Colonic mucosa (tissue), 4 donors: ENCODE data around the gene RASSF7. TPM values are rescaled to one million over a fixed set of nuclear protein-coding genes. Genes with fewer than 3 reads are reported as not detected.
"Not testable (repeated sequence)": the region's sequence is repeated elsewhere in the genome, so short reads cannot be mapped to it uniquely, and the experiment has no call there.

Source experiments
- DNase-seq: peaks from one replicate; pipeline ENCODE4 v3.0.0-alpha.2; 2020
- H3K27ac ChIP-seq: fragments of 200-600 bp; one replicate; pipeline ENCODE4 v1.8.0; 2021
- H3K27me3 ChIP-seq: fragments of 200-600 bp; one replicate; pipeline ENCODE4 v1.8.0; 2021
- H3K36me3 ChIP-seq: fragments of 200-600 bp; one replicate; pipeline ENCODE4 v1.8.0; 2021
- H3K4me1 ChIP-seq: fragments of 200-600 bp; one replicate; pipeline ENCODE4 v1.8.0; 2021; ENCODE audit warnings: mild to moderate bottlenecking
- H3K4me3 ChIP-seq: fragments of 200-600 bp; one replicate; pipeline ENCODE4 v1.8.0; 2021
- H3K9ac ChIP-seq, 2 donors: one replicate each; pipeline ENCODE4 v1.7.0; 2013; ENCODE audit warnings: control low read depth in 2 of 2, low read depth in 2 of 2, low read length in 2 of 2
- H3K9me3 ChIP-seq: fragments of 200-600 bp; one replicate; pipeline ENCODE4 v1.8.0; 2021
- intact Hi-C: fragments of 100-400 bp; cut with DNase I; formaldehyde crosslinking; loops from one replicate; pipeline ENCODE4 v1.14.1; 2022
- total RNA-seq, 2 donors: library from RNA; stranded (reverse); fragmentation: NEBNext Ultra II Directional in 1 of 2; extraction: Animal tissue kit (Norgen Biotek cat#: 25700) in 1 of 2; gene quantifications; one replicate each; pipeline ENCODE4 v1.2.1, GENCODE V29; 2021
- TF ChIP-seq, protein P1 (sequence below): fragments of 200-600 bp; IDR thresholded peaks from one replicate; pipeline ENCODE4 v1.8.0; 2022; ENCODE audit warnings: antibody characterized with exemption, mild to moderate bottlenecking
- donor health status: healthy.
- donor health status: DM: no; HTN: no; CAD: no.
- donor health status: DM: no; HTN: no; CAD: no.

Gene RASSF7
- total RNA-seq, 2 donors from 2014 or later = 108 to 139 TPM

DNA sequence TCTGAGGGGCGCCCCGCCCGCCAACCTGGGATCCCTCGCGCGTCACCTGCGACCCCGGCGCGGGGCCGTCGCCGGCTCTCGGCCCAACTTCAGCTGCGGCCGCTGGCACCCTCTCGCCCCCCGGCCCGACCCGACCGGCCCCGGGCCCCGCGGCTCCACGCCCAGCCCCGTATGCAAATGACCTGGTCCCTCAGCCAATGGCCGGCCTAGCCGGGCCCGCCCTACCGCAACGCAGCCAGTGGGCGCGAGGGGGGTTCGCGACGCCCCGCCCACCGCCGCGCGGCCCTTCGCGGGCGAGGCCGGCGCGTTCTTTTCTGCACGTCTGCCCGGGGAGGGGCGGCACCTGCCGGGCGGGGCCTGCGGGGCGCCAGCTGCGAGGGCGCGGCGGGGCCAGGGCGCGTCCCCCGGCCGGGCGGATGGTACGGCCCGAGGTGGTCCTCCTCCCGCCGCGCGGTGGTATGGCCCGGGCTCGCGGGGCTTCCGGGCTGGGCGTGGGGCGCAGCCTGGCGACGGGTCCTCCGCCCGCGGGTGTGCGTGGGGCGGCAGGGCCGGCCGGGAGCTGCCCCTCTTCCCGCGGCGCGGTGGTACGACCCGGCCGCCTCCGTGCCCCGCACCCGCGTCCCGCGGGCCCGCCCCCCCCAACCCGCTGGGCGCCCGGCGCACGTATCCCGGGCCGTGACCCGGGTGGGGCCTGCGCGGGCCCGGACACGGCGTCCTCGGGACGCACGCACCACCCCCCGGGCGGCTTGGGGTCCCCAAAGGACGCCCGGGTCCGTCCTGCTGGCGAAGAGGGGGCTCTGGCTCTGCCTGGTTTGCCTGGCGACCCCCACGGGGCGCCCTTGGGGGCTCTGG lies 7.8 kb downstream of the RASSF7 start:
- Histone ChIP-seq H3K9me3 (no peaks in the 10 kb centered on the region), H3K36me3 (no peaks in the 10 kb centered on the region), H3K27me3 (no peaks in the 10 kb centered on the region), H3K27ac (peak overlapping the region; percentile 86), H3K9ac (peak overlapping the region; percentile 81 to 94), H3K4me3 (peak overlapping the region; percentile 63), H3K4me1 (no peaks in the 10 kb centered on the region)
- intact Hi-C loops = no loop called here
- TF ChIP-seq, protein P1, sequence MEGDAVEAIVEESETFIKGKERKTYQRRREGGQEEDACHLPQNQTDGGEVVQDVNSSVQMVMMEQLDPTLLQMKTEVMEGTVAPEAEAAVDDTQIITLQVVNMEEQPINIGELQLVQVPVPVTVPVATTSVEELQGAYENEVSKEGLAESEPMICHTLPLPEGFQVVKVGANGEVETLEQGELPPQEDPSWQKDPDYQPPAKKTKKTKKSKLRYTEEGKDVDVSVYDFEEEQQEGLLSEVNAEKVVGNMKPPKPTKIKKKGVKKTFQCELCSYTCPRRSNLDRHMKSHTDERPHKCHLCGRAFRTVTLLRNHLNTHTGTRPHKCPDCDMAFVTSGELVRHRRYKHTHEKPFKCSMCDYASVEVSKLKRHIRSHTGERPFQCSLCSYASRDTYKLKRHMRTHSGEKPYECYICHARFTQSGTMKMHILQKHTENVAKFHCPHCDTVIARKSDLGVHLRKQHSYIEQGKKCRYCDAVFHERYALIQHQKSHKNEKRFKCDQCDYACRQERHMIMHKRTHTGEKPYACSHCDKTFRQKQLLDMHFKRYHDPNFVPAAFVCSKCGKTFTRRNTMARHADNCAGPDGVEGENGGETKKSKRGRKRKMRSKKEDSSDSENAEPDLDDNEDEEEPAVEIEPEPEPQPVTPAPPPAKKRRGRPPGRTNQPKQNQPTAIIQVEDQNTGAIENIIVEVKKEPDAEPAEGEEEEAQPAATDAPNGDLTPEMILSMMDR = no peak
- DNase-seq = peak; percentile 94

- TF ChIP-seq, protein P1 = no peak
- peak overlapping the region; percentile 63 for H3K4me3 ChIP-seq
- H3K9ac ChIP-seq = peak overlapping the region; percentile 81 to 94
- no peaks in the 10 kb centered on the region for H3K27me3 ChIP-seq
- H3K27ac ChIP-seq = peak overlapping the region; percentile 75
- H3K36me3 ChIP-seq = no peaks in the 10 kb centered on the region
- no peaks in the 10 kb centered on the region for H3K4me1 ChIP-seq
- intact Hi-C loops = no loop called here
- no peaks in the 10 kb centered on the region for H3K9me3 ChIP-seq
- no peak for DNase-seq
Measured at GRCh38 chr11:569158-569885, 8.6 kb downstream of the RASSF7 start.

DNA sequence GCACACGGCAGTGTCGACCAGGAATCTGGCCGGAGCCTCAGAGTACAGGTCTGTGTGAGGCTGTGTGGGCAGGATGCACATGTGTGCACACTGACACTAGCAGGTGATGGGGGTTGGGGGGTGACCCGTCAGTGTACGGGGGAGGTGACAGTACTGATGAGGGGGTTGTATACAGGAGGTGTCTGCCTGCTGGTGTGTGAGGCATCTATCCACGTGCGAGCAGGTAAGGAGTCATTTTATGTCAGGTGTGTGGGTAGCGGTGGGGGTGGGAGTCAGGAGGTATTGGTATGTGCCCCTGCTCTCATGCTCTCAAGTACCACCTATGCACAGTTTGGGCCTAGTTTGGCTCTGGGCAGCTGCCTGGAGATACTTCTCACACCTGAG lies 11.0 kb downstream of the RASSF7 start:
- H3K9me3 ChIP-seq = no peaks in the 10 kb centered on the region
- H3K4me3 ChIP-seq = no peak overlapping the region
- H3K27ac ChIP-seq = no peak overlapping the region
- H3K4me1 ChIP-seq = peaks cover 8% of the 10 kb centered on the region
- no peak for DNase-seq
- no peaks in the 10 kb centered on the region for H3K36me3 ChIP-seq
- TF ChIP-seq, protein P1 = no peak
- no peak overlapping the region for H3K9ac ChIP-seq
- no peaks in the 10 kb centered on the region for H3K27me3 ChIP-seq
- intact Hi-C loops = no loop called here

DNA sequence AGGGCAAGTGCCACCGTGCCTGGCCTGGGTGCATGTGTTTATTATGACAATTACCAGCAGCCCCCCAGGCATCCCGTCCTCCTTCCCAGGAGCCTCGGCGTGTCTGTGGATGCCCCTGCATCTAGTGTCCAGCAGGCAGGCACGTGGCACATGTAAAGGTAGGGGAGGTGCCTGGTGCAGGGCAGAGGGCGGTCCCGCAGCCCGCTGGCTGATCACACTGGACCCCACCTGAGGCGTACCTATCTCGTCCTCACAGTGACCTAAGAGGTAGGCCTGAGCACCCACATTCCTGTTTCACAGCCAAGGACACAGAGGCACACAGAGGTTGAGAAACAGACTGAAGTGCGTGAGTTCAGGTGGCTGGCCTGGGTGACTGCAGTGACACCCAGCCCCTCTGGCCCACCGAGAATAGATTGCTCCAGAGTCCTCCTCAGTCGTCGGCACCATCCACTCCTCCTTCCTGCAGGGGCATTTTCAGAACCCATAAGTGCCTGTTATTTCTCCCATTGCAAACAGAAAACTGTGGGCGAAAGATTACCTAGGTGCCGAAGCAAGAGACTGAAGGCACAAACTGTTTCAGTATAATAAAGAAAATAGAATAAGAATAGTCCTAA lies 12.5 kb downstream of the RASSF7 start:
- no peak overlapping the region for H3K4me3 ChIP-seq
- H3K9me3 ChIP-seq = no peaks in the 10 kb centered on the region
- no peak for DNase-seq
- TF ChIP-seq, protein P1 = no peak
- H3K36me3 ChIP-seq = no peaks in the 10 kb centered on the region
- H3K27me3 ChIP-seq = no peaks in the 10 kb centered on the region
- intact Hi-C loops = no loop called here
- H3K27ac ChIP-seq = no peak overlapping the region
- H3K9ac ChIP-seq = no peak overlapping the region
- H3K4me1 ChIP-seq = peaks cover 16% of the 10 kb centered on the region

- H3K27ac ChIP-seq, DNase-seq, H3K4me3 ChIP-seq, H3K36me3 ChIP-seq, H3K9ac ChIP-seq, intact Hi-C loops, H3K9me3 ChIP-seq, H3K27me3 ChIP-seq: not testable (repeated sequence)
- H3K4me1 ChIP-seq = peaks cover 16% of the 10 kb centered on the region
Measured at GRCh38 chr11:574031-574570, 13.3 kb downstream of the RASSF7 start.
